HepG2 (cell line): ENCODE data around the gene RALB. TPM values are rescaled to one million over a fixed set of nuclear protein-coding genes. Genes with fewer than 3 reads are reported as not detected.
A peak's percentile ranks its signal among the peaks of the same experiment; 100 is the strongest.

Experiments
- ARNTL ChIP-seq: sonication (generic); formaldehyde crosslinking; IDR thresholded peaks from 2 replicates; pipeline ENCODE4 v1.4.0; 2020; ENCODE audit warnings: mild to moderate bottlenecking, missing genetic modification reagents
- ELF1 ChIP-seq: sonication (generic); formaldehyde crosslinking; IDR thresholded peaks from 2 replicates; pipeline ENCODE4 v1.4.0; 2020; ENCODE audit warnings: missing genetic modification reagents
- GMEB1 ChIP-seq: sonication (generic); formaldehyde crosslinking; IDR thresholded peaks from 2 replicates; pipeline ENCODE4 v1.5.1; 2020; ENCODE audit warnings: missing genetic modification reagents, mild to moderate bottlenecking, borderline replicate concordance
- HDAC1 ChIP-seq: sonication (generic); formaldehyde crosslinking; IDR thresholded peaks from 2 replicates; pipeline ENCODE4 v1.5.1; 2020; ENCODE audit warnings: mild to moderate bottlenecking, missing genetic modification reagents
- HNF1B ChIP-seq: sonication (generic); formaldehyde crosslinking; IDR thresholded peaks from 2 replicates; pipeline ENCODE4 v1.5.1; 2020; ENCODE audit warnings: mild to moderate bottlenecking, moderate library complexity, missing genetic modification reagents
- HNF4A ChIP-seq: sonication (generic); formaldehyde crosslinking; IDR thresholded peaks from 2 replicates; pipeline ENCODE4 v1.4.0; 2020; ENCODE audit warnings: missing genetic modification reagents
- NR0B2 ChIP-seq: sonication (generic); formaldehyde crosslinking; IDR thresholded peaks from 2 replicates; pipeline ENCODE4 v1.4.0; 2020; ENCODE audit warnings: mild to moderate bottlenecking, missing genetic modification reagents
- POGZ ChIP-seq: sonication (generic); formaldehyde crosslinking; IDR thresholded peaks from 2 replicates; pipeline ENCODE4 v1.4.0; 2020; ENCODE audit warnings: mild to moderate bottlenecking, missing genetic modification reagents
- POLR2AphosphoS5 ChIP-seq: IDR thresholded peaks from 2 replicates; pipeline ENCODE4 v1.6.1; 2012; ENCODE audit warnings: low read depth, low read length
- PREB ChIP-seq: sonication (generic); formaldehyde crosslinking; IDR thresholded peaks from 2 replicates; pipeline ENCODE4 v1.4.0; 2020; ENCODE audit warnings: missing genetic modification reagents
- RARA ChIP-seq: IDR thresholded peaks from 2 replicates; pipeline ENCODE4 v1.6.1; 2016; ENCODE audit warnings: missing genetic modification reagents, missing compliant biosample characterization
- REPIN1 ChIP-seq: sonication (generic); formaldehyde crosslinking; IDR thresholded peaks from 2 replicates; pipeline ENCODE4 v1.8.0; 2022; ENCODE audit warnings: missing genetic modification reagents, low read depth, mild to moderate bottlenecking, borderline replicate concordance
- RXRA ChIP-seq: sonication (generic); formaldehyde crosslinking; IDR thresholded peaks from 2 replicates; pipeline ENCODE4 v1.5.1; 2020; ENCODE audit warnings: missing genetic modification reagents
- SIN3A ChIP-seq: IDR thresholded peaks from 2 replicates; pipeline ENCODE4 v1.6.1; 2011; ENCODE audit warnings: low read depth, mild to moderate bottlenecking, control low read depth, low read length, borderline replicate concordance
- SP5 ChIP-seq: IDR thresholded peaks from 2 replicates; pipeline ENCODE4 v1.6.1; 2016; ENCODE audit warnings: low read depth, borderline replicate concordance
- TBP ChIP-seq: sonication (generic); formaldehyde crosslinking; IDR thresholded peaks from 2 replicates; pipeline ENCODE4 v1.5.0; 2020; ENCODE audit warnings: missing genetic modification reagents
- ZBTB10 ChIP-seq: sonication (generic); formaldehyde crosslinking; IDR thresholded peaks from 2 replicates; pipeline ENCODE4 v1.4.0; 2020; ENCODE audit warnings: missing genetic modification reagents, borderline replicate concordance
- ZNF674 ChIP-seq: sonication (generic); formaldehyde crosslinking; IDR thresholded peaks from 2 replicates; pipeline ENCODE4 v1.5.0; 2020; ENCODE audit warnings: low read depth, mild to moderate bottlenecking, missing genetic modification reagents
- ZNF75D ChIP-seq: sonication (generic); formaldehyde crosslinking; IDR thresholded peaks from 2 replicates; pipeline ENCODE4 v1.8.1; 2023; ENCODE audit warnings: missing genetic modification reagents, mild to moderate bottlenecking, borderline replicate concordance
- ZUFSP ChIP-seq: sonication (generic); formaldehyde crosslinking; IDR thresholded peaks from 2 replicates; pipeline ENCODE4 v1.9.0; 2021; ENCODE audit warnings: missing genetic modification reagents, mild to moderate bottlenecking, borderline replicate concordance
- polyA plus RNA-seq, 8 experiments: library from polyadenylated mRNA; depleted of rRNA in 3 of 8; stranded (reverse) in 7 of 8; unstranded in 1 of 8; fragments of >200 nt; fragmentation: Illumina TruSeq in 4 of 8; extraction: Trizol in 4 of 8; gene quantifications; 2 replicates each; pipeline versions ENCODE4 v1.2.1 to v1.2.3, GENCODE V29; 2011 to 2016; ENCODE audit warnings: low read depth in 4 of 8, missing spikeins in 1 of 8, mixed read lengths in 1 of 8; ENCODE audit not compliant: insufficient read depth in 1 of 8
- total RNA-seq, 5 experiments: library from RNA; depleted of rRNA; stranded (reverse); fragments of >200 nt; fragmentation: Illumina TruSeq; extraction: Trizol; gene quantifications; 2 replicates each; pipeline ENCODE4 v1.2.3, GENCODE V29; 2016; ENCODE audit warnings: low read depth in 1 of 5

RALB gene
- total and polyA plus RNA-seq, 2 of the 13 experiments (the other 11 are each of a cell fraction or from before 2014, with no cell fraction given), result 37.8 to 43.2 TPM

GRCh38 chr2:120343433-120344105 lies 90.9 kb downstream of the RALB start (continued):
- TF ChIP-seq SP5 (CRISPR knock-in tag) (0 out of 2 replicates have a peak, but pooled peaks have one; percentile 17), REPIN1 (no peak), NR0B2 (CRISPR knock-in tag) (0 out of 2 replicates have a peak, but pooled peaks have one; percentile 45), RXRA (CRISPR knock-in tag) (peak; percentile 63), ZNF674 (CRISPR knock-in tag) (no peak), TBP (CRISPR knock-in tag) (no peak), ELF1 (CRISPR knock-in tag) (peak; percentile 35; the same call in 1 of the 2 replicates), ZBTB10 (CRISPR knock-in tag) (no peak), ARNTL (no peak), POGZ (0 out of 2 replicates have a peak, but pooled peaks have one; percentile 45), PREB (CRISPR knock-in tag) (no peak), HDAC1 (0 out of 2 replicates have a peak, but pooled peaks have one; percentile 19), HNF4A (CRISPR knock-in tag) (0 out of 2 replicates have a peak, but pooled peaks have one; percentile 11), GMEB1 (CRISPR knock-in tag) (no peak), POLR2AphosphoS5 (no peak), HNF1B (peak; percentile 52), RARA (CRISPR knock-in tag) (peak; percentile 34; the same call in 1 of the 2 replicates), ZUFSP (no peak), ZNF75D (CRISPR knock-in tag) (no peak), SIN3A (no peak)
